ENCODE results near the gene CLCN4. TPM values are rescaled to one million over a fixed set of nuclear protein-coding genes. Genes with fewer than 3 reads are reported as not detected.

CLCN4 gene
- total and polyA plus RNA-seq, 2 of the 8 experiments (the other 6 are each of a cell fraction or from before 2014, with no cell fraction given), result 3.3 to 11.2 TPM

GRCh38 chrX:10117301-10117700 is 39.5 kb upstream of the CLCN4 start (continued):
- TF ChIP-seq SAP30 (IDR thresholded peaks at IDR 0.05; ENCODE audit: insufficient read depth, insufficient replicate concordance, low read length) (no peak), PHF8 (conservative IDR thresholded peaks at IDR 0.05; ENCODE audit: low read depth, low read length) (no peak), SIRT6 (IDR thresholded peaks at IDR 0.05; ENCODE audit: low read length) (no peak), SP1 (IDR thresholded peaks at IDR 0.05; ENCODE audit: low read depth, low read length) (no peak), JUN (IDR thresholded peaks at IDR 0.05; ENCODE audit: low read depth, low read length) (no peak), CREB1 (IDR thresholded peaks at IDR 0.05) (no peak), RFX5 (IDR thresholded peaks at IDR 0.05; ENCODE audit: borderline replicate concordance, low read depth, low read length) (no peak), ZNF274 (IDR thresholded peaks at IDR 0.05; ENCODE audit: borderline replicate concordance, extremely low read depth, low read length) (no peak), POLR2AphosphoS5 (IDR thresholded peaks at IDR 0.05; ENCODE audit: low read depth, low read length) (no peak)
